Measurements from ENCODE around the gene SOS2. TPM values are rescaled to one million over a fixed set of nuclear protein-coding genes. Genes with fewer than 3 reads are reported as not detected.

Gene SOS2
- total and polyA plus RNA-seq, 2 of the 8 experiments (the other 6 are each of a cell fraction or from before 2014, with no cell fraction given), result 2.8 to 12.7 TPM

DNA sequence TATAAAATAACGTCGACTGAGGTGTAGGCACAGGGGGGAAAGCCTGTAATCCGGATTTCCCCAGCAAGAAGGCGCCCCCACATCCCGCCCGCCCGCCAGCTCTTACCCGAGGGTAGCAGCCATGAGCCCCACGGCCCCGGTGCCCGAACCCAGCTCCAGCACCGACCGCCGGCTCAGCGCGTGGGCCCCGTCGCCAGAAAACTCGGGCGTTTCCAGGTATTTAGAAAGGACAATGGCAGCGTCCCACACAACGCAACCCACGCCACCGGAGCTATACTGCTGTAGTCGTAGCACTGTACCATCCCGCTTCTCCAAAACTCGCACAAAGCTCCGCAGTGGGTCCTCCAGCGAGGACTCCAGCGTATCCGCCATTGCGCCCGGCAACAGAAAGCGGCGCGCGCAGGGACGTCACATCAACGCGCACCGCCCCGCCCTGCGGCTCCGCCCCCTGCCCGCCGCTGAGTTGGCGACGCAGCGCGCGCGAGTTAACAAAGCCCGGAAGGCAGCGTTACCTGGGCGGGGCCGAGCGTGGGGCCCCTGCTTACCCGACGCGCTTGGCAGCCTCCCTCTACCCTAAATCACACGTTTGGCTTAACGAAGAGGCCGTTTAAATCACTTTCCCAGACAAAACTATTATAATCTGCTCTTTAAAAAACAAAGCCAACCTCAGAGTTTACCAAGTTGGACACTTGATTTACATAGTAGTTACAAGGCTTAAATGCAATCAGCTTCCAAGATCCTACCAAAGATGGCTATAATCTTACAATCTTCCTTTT, 115.0 kb downstream of the SOS2 start, which contains the start of gene VCPKMT (continued):
- TF ChIP-seq PHF8 (conservative IDR thresholded peaks at IDR 0.05; ENCODE audit: low read depth, low read length) (peak; percentile 100), TEAD4 (IDR thresholded peaks at IDR 0.05; ENCODE audit: low read depth, low read length) (0 out of 2 replicates have a peak, but pooled peaks have one; percentile 27), TAF1 (IDR thresholded peaks at IDR 0.05; ENCODE audit: low read depth, low read length) (peak; percentile 99), SUZ12 (IDR thresholded peaks at IDR 0.05; ENCODE audit: low read length) (no peak)
- TF ChIP-seq, protein P1, sequence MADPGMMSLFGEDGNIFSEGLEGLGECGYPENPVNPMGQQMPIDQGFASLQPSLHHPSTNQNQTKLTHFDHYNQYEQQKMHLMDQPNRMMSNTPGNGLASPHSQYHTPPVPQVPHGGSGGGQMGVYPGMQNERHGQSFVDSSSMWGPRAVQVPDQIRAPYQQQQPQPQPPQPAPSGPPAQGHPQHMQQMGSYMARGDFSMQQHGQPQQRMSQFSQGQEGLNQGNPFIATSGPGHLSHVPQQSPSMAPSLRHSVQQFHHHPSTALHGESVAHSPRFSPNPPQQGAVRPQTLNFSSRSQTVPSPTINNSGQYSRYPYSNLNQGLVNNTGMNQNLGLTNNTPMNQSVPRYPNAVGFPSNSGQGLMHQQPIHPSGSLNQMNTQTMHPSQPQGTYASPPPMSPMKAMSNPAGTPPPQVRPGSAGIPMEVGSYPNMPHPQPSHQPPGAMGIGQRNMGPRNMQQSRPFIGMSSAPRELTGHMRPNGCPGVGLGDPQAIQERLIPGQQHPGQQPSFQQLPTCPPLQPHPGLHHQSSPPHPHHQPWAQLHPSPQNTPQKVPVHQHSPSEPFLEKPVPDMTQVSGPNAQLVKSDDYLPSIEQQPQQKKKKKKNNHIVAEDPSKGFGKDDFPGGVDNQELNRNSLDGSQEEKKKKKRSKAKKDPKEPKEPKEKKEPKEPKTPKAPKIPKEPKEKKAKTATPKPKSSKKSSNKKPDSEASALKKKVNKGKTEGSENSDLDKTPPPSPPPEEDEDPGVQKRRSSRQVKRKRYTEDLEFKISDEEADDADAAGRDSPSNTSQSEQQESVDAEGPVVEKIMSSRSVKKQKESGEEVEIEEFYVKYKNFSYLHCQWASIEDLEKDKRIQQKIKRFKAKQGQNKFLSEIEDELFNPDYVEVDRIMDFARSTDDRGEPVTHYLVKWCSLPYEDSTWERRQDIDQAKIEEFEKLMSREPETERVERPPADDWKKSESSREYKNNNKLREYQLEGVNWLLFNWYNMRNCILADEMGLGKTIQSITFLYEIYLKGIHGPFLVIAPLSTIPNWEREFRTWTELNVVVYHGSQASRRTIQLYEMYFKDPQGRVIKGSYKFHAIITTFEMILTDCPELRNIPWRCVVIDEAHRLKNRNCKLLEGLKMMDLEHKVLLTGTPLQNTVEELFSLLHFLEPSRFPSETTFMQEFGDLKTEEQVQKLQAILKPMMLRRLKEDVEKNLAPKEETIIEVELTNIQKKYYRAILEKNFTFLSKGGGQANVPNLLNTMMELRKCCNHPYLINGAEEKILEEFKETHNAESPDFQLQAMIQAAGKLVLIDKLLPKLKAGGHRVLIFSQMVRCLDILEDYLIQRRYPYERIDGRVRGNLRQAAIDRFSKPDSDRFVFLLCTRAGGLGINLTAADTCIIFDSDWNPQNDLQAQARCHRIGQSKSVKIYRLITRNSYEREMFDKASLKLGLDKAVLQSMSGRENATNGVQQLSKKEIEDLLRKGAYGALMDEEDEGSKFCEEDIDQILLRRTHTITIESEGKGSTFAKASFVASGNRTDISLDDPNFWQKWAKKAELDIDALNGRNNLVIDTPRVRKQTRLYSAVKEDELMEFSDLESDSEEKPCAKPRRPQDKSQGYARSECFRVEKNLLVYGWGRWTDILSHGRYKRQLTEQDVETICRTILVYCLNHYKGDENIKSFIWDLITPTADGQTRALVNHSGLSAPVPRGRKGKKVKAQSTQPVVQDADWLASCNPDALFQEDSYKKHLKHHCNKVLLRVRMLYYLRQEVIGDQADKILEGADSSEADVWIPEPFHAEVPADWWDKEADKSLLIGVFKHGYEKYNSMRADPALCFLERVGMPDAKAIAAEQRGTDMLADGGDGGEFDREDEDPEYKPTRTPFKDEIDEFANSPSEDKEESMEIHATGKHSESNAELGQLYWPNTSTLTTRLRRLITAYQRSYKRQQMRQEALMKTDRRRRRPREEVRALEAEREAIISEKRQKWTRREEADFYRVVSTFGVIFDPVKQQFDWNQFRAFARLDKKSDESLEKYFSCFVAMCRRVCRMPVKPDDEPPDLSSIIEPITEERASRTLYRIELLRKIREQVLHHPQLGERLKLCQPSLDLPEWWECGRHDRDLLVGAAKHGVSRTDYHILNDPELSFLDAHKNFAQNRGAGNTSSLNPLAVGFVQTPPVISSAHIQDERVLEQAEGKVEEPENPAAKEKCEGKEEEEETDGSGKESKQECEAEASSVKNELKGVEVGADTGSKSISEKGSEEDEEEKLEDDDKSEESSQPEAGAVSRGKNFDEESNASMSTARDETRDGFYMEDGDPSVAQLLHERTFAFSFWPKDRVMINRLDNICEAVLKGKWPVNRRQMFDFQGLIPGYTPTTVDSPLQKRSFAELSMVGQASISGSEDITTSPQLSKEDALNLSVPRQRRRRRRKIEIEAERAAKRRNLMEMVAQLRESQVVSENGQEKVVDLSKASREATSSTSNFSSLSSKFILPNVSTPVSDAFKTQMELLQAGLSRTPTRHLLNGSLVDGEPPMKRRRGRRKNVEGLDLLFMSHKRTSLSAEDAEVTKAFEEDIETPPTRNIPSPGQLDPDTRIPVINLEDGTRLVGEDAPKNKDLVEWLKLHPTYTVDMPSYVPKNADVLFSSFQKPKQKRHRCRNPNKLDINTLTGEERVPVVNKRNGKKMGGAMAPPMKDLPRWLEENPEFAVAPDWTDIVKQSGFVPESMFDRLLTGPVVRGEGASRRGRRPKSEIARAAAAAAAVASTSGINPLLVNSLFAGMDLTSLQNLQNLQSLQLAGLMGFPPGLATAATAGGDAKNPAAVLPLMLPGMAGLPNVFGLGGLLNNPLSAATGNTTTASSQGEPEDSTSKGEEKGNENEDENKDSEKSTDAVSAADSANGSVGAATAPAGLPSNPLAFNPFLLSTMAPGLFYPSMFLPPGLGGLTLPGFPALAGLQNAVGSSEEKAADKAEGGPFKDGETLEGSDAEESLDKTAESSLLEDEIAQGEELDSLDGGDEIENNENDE (IDR thresholded peaks at IDR 0.05; ENCODE audit: insufficient replicate concordance, low read length), result peak; percentile 36
- TF ChIP-seq, protein P2, sequence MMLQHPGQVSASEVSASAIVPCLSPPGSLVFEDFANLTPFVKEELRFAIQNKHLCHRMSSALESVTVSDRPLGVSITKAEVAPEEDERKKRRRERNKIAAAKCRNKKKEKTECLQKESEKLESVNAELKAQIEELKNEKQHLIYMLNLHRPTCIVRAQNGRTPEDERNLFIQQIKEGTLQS (IDR thresholded peaks at IDR 0.05; ENCODE audit: insufficient read depth, low read depth, low read length), result peak; percentile 81

Measured in H1 (cell line).